CD4-positive, CD25-positive, alpha-beta regulatory T cell (primary cell): ENCODE data around the gene ACY1. TPM values are rescaled to one million over a fixed set of nuclear protein-coding genes. Genes with fewer than 3 reads are reported as not detected.

ENCODE experiments used
- ATAC-seq, 2 donors: fragments of 150-1000 bp; cut with Tn5 transposase; one replicate each; pipeline ENCODE4 v1.10.0; 2021; ENCODE audit warnings: low read depth in 2 of 2, moderate number of reproducible peaks in 2 of 2, moderate library complexity in 1 of 2
- DNase-seq, 3 donors: peaks; one replicate each; pipeline versions ENCODE4 v3.0.0 to v3.0.0-alpha.2; 2012 to 2022; ENCODE audit warnings: mixed read lengths in 1 of 3
- H3K27ac ChIP-seq: one replicate; pipeline ENCODE4 v1.7.0; 2013; ENCODE audit warnings: mild to moderate bottlenecking, low read length; ENCODE audit not compliant: insufficient read depth, poor library complexity, severe bottlenecking
- H3K27me3 ChIP-seq: one replicate; pipeline ENCODE4 v1.7.0; 2013; ENCODE audit warnings: low read length; ENCODE audit not compliant: control insufficient read depth, insufficient read depth
- H3K36me3 ChIP-seq: one replicate; pipeline ENCODE4 v1.7.0; 2013; ENCODE audit warnings: mild to moderate bottlenecking, low read length, moderate library complexity; ENCODE audit not compliant: control insufficient read depth, insufficient read depth
- H3K4me1 ChIP-seq: 2 replicates; pipeline ENCODE4 v1.7.0; 2013; ENCODE audit warnings: mild to moderate bottlenecking, low read length; ENCODE audit not compliant: insufficient read depth, control insufficient read depth, poor library complexity, severe bottlenecking
- H3K4me3 ChIP-seq: one replicate; pipeline ENCODE4 v1.7.0; 2013; ENCODE audit warnings: low read depth, mild to moderate bottlenecking, low read length, moderate library complexity
- H3K9me3 ChIP-seq, 2 experiments: 1 replicate in 1 of 2; 2 replicates in 1 of 2; pipeline ENCODE4 v1.7.0; 2013; ENCODE audit warnings: low read length in 2 of 2, mild to moderate bottlenecking in 1 of 2, moderate library complexity in 1 of 2; ENCODE audit not compliant: control insufficient read depth in 2 of 2
- H3K27ac Mint-ChIP-seq, 3 donors: one replicate each; pipeline ENCODE4 v1.8.0; 2020 to 2022; ENCODE audit warnings: mild to moderate bottlenecking in 3 of 3, mixed read lengths in 3 of 3, moderate library complexity in 2 of 3
- H3K27me3 Mint-ChIP-seq: one replicate; pipeline ENCODE4 v1.8.0; 2022; ENCODE audit warnings: mild to moderate bottlenecking, mixed read lengths
- H3K36me3 Mint-ChIP-seq: one replicate; pipeline ENCODE4 v1.8.0; 2020; ENCODE audit warnings: mixed read lengths
- H3K4me1 Mint-ChIP-seq, 4 donors: one replicate each; pipeline ENCODE4 v1.8.0; 2020 to 2022; ENCODE audit warnings: mixed read lengths in 4 of 4, mild to moderate bottlenecking in 1 of 4
- H3K4me3 Mint-ChIP-seq, 4 donors: one replicate each; pipeline ENCODE4 v1.8.0; 2020 to 2022; ENCODE audit warnings: mild to moderate bottlenecking in 4 of 4, mixed read lengths in 4 of 4, moderate library complexity in 3 of 4
- H3K9me3 Mint-ChIP-seq, 7 donors: one replicate each; pipeline ENCODE4 v1.8.0; 2020 to 2022; ENCODE audit warnings: mixed read lengths in 7 of 7, mild to moderate bottlenecking in 3 of 7, moderate library complexity in 2 of 7
- polyA plus RNA-seq, 4 donors: library from polyadenylated mRNA; unstranded; fragments of 300-500 nt; fragmentation: Illumina TruSeq; gene quantifications; one replicate each; pipeline ENCODE4 v1.2.3, GENCODE V29; 2021
- total RNA-seq: library from RNA; stranded (reverse); gene quantifications from one replicate; pipeline ENCODE4 v1.2.3, GENCODE V29; 2022

ACY1 gene
- total and polyA plus RNA-seq, 5 donors from 2014 or later, result 6.4 to 14.7 (median 10.9) TPM

- H3K36me3 Mint-ChIP-seq, result peaks cover 20% of the 10 kb centered on the region
- peak overlapping the region in 1 of 3 donors; percentile 61 for H3K27ac Mint-ChIP-seq
- H3K4me3 ChIP-seq, result no peak overlapping the region
Measured at GRCh38 chr3:51938780-51939425, 44.4 kb upstream of the ACY1 start.

GRCh38 chr3:51940648-51941462, 42.5 kb upstream of the ACY1 start:
- peak overlapping the region; percentile 70 for H3K27ac ChIP-seq
- H3K36me3 ChIP-seq, result peaks cover 27% of the 10 kb centered on the region
- Mint-ChIP-seq H3K4me1 (peaks cover 0 to 44% (median 24%) of the 10 kb centered on the region in 4 donors), H3K4me3 (peak overlapping the region; percentile 68 to 96 (median 94)), H3K27ac (peak overlapping the region; percentile 65 to 85 (median 74)), H3K27me3 (no peaks in the 10 kb centered on the region), H3K9me3 (no peaks in the 10 kb centered on the region), H3K36me3 (peaks cover 9% of the 10 kb centered on the region)
- DNase-seq (no peak), ATAC-seq (no peak)
- H3K27me3 ChIP-seq, result no peaks in the 10 kb centered on the region
- H3K4me1 ChIP-seq, result peaks cover 30% of the 10 kb centered on the region
- H3K4me3 ChIP-seq, result peak overlapping the region; percentile 71
- no peaks in the 10 kb centered on the region for H3K9me3 ChIP-seq

More at GRCh38 chr3:51938780-51939425, 44.4 kb upstream of the ACY1 start:
- peaks cover 45% of the 10 kb centered on the region for H3K36me3 ChIP-seq
- no peaks in the 10 kb centered on the region for H3K9me3 Mint-ChIP-seq
- no peak for DNase-seq
- no peaks in the 10 kb centered on the region for H3K27me3 ChIP-seq
- no peaks in the 10 kb centered on the region for H3K9me3 ChIP-seq
- peaks cover 30% of the 10 kb centered on the region for H3K4me1 ChIP-seq
- no peaks in the 10 kb centered on the region for H3K27me3 Mint-ChIP-seq
- H3K27ac ChIP-seq, result no peak overlapping the region
- H3K4me3 Mint-ChIP-seq, result peak overlapping the region in 3 of 4 donors; percentile 3 to 68 (median 8)
- H3K4me1 Mint-ChIP-seq, result peaks cover 0 to 44% (median 24%) of the 10 kb centered on the region in 4 donors
- ATAC-seq, result no peak

- Histone ChIP-seq H3K36me3 (peaks cover 21% of the 10 kb centered on the region), H3K9me3 (no peaks in the 10 kb centered on the region), H3K27me3 (no peaks in the 10 kb centered on the region), H3K27ac (peak overlapping the region; percentile 70), H3K4me3 (peak overlapping the region; percentile 71), H3K4me1 (peaks cover 30% of the 10 kb centered on the region)
- Mint-ChIP-seq H3K4me3 (peak overlapping the region; percentile 90 to 96 (median 94)), H3K36me3 (peaks cover 6% of the 10 kb centered on the region), H3K27ac (peak overlapping the region; percentile 84 to 95 (median 85)), H3K4me1 (peaks cover 0 to 44% (median 26%) of the 10 kb centered on the region in 4 donors), H3K9me3 (no peaks in the 10 kb centered on the region), H3K27me3 (peaks cover 4% of the 10 kb centered on the region)
- ATAC-seq (no peak), DNase-seq (no peak)
Measured at GRCh38 chr3:51941463-51941797, 41.9 kb upstream of the ACY1 start.

- Mint-ChIP-seq H3K36me3 (peaks cover 8% of the 10 kb centered on the region), H3K9me3 (no peaks in the 10 kb centered on the region), H3K27me3 (peaks cover 4% of the 10 kb centered on the region), H3K4me1 (peaks cover 0 to 44% (median 26%) of the 10 kb centered on the region in 4 donors), H3K4me3 (peak within 1 kb of the TSS; percentile 90 to 96 (median 94)), H3K27ac (peak within 1 kb of the TSS; percentile 84 to 95 (median 94))
- H3K27ac ChIP-seq, result peak within 1 kb of the TSS; percentile 74
- peaks cover 30% of the 10 kb centered on the region for H3K4me1 ChIP-seq
- peak; percentile 91 to 94 for ATAC-seq
- H3K27me3 ChIP-seq, result no peaks in the 10 kb centered on the region
- peak within 1 kb of the TSS; percentile 71 for H3K4me3 ChIP-seq
- no peaks in the 10 kb centered on the region for H3K9me3 ChIP-seq
- H3K36me3 ChIP-seq, result peaks cover 16% of the 10 kb centered on the region
- DNase-seq, result peak; percentile 99 to 100 (median 99)
Measured at GRCh38 chr3:51941798-51942602, 41.3 kb upstream of the ACY1 start, which contains the start of the genes PARP3 and RRP9. Gene PARP3, plus strand, starts transcription at chr3:51942363. Its CDS starts 993 bp downstream, at chr3:51943356. Gene RRP9, minus strand, starts transcription at chr3:51941904. Its CDS starts 37 bp downstream, at chr3:51941867.

DNA sequence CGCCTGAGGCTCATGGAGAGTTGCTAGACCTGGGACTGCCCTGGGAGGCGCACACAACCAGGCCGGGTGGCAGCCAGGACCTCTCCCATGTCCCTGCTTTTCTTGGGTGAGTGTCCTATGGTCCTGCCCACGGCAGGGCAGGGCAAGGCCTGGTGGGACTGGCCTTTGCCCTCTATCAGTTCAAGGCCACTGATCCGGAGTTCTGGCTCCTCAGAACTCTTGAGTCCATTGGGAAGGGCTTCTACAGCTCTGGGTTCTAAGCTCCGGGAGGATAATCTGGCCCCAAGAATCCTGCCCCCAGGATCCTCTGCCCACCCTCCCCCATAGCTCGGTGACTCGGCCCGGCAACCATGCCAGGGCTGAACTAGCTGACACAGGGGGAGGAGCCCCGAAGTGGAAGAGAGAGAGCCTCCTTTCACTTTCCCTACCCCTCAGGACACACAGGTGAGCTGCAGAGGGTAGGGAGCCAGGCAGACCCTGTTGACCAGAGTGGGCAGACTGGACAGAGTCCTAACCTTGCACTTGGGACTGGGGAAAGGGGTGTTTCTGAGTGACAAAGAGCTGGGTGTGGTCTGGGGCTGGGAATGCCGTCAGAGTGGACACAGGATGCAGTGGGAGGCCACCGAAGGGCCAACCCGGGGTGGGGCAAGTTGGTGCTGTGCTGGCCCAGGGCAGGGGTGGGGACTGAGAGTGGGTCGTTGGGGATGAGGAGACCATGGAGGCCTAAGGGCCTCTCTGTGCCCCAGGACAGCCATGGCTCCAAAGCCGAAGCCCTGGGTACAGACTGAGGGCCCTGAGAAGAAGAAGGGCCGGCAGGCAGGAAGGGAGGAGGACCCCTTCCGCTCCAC, 40.5 kb upstream of the ACY1 start:
- H3K27me3 Mint-ChIP-seq, result peaks cover 4% of the 10 kb centered on the region
- ATAC-seq (no peak), DNase-seq (peak; percentile 25 to 79 (median 34))
- H3K4me3 ChIP-seq, result peak overlapping the region; percentile 64
- peaks cover 30% of the 10 kb centered on the region for H3K4me1 ChIP-seq
- peak overlapping the region; percentile 90 to 96 (median 94) for H3K4me3 Mint-ChIP-seq
- peaks cover 0 to 44% (median 26%) of the 10 kb centered on the region in 4 donors for H3K4me1 Mint-ChIP-seq
- H3K27ac ChIP-seq, result peak overlapping the region; percentile 74
- no peaks in the 10 kb centered on the region for H3K9me3 Mint-ChIP-seq
- H3K9me3 ChIP-seq, result no peaks in the 10 kb centered on the region
- H3K36me3 Mint-ChIP-seq, result peaks cover 3% of the 10 kb centered on the region
- no peaks in the 10 kb centered on the region for H3K27me3 ChIP-seq
- H3K27ac Mint-ChIP-seq, result peak overlapping the region; percentile 77 to 94 (median 84)
- peaks cover 7% of the 10 kb centered on the region for H3K36me3 ChIP-seq

- Histone ChIP-seq H3K9me3 (no peaks in the 10 kb centered on the region), H3K4me3 (no peak overlapping the region), H3K4me1 (peaks cover 30% of the 10 kb centered on the region), H3K27me3 (no peaks in the 10 kb centered on the region), H3K36me3 (no peaks in the 10 kb centered on the region), H3K27ac (peak overlapping the region; percentile 74)
- Mint-ChIP-seq H3K27me3 (peaks cover 4% of the 10 kb centered on the region), H3K9me3 (no peaks in the 10 kb centered on the region), H3K27ac (peak overlapping the region in 1 of 3 donors; percentile 94), H3K36me3 (peaks cover 7% of the 10 kb centered on the region), H3K4me1 (peaks cover 0 to 43% (median 26%) of the 10 kb centered on the region in 4 donors), H3K4me3 (peak overlapping the region in 2 of 4 donors; percentile 61 to 95)
- no peak for ATAC-seq
- no peak for DNase-seq
Measured at GRCh38 chr3:51943451-51944391, 39.6 kb upstream of the ACY1 start.
